ENCODE data around the gene LRRC49.

DNA sequence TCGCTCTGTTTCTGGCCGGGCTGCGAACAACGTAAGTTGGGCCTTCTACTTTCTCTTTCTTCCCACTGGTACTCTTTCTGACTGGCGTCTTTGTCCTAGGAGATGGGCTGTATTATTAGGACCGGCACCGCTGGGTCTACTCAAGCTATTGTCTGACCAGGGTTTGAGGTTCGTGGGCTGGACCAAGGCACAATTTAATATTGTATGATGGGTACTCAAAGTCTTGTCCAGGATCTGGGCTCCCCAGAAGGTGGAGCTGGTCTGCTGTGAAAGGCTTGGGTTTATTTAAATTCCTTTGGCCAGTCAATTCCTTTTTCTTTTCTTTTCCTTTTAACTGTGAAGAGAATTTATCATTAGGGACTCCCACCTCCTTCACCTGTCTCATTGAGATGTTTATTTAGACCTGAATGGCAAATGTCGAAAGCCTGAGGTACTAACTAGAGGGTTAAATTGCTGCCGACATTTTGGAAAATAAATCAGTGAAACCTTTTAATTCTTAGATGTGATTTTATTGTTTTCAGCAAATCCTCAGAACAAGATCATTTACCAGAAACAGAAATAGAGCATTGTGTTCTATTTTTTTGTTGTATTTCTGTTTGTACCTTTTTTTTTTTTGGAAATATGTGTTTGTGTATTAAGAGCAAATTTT lies 410 bp downstream of the LRRC49 start:
- TF ChIP-seq POLR2AphosphoS5 (IDR thresholded peaks at IDR 0.05; ENCODE audit: low read length), result no peak
- TF ChIP-seq, protein P1, sequence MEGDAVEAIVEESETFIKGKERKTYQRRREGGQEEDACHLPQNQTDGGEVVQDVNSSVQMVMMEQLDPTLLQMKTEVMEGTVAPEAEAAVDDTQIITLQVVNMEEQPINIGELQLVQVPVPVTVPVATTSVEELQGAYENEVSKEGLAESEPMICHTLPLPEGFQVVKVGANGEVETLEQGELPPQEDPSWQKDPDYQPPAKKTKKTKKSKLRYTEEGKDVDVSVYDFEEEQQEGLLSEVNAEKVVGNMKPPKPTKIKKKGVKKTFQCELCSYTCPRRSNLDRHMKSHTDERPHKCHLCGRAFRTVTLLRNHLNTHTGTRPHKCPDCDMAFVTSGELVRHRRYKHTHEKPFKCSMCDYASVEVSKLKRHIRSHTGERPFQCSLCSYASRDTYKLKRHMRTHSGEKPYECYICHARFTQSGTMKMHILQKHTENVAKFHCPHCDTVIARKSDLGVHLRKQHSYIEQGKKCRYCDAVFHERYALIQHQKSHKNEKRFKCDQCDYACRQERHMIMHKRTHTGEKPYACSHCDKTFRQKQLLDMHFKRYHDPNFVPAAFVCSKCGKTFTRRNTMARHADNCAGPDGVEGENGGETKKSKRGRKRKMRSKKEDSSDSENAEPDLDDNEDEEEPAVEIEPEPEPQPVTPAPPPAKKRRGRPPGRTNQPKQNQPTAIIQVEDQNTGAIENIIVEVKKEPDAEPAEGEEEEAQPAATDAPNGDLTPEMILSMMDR (IDR thresholded peaks at IDR 0.05 in 2 of 3, conservative IDR thresholded peaks at IDR 0.05 in 1 of 3; ENCODE audit: control insufficient read depth in 2 of 3, extremely low read depth in 1 of 3, insufficient read depth in 1 of 3, low read depth in 3 of 3, low read length in 3 of 3), result peak; percentile 27 to 35 (median 35); a peak in 4 of 6 replicates
- no peak for TF ChIP-seq STAT3 (IDR thresholded peaks at IDR 0.05; ENCODE audit: low read depth, low read length)

Measured in GM12878 (cell line).